GM12873 (cell line): ENCODE results near the gene GNPAT.

Source experiments
- TF ChIP-seq, protein P1 (sequence below): IDR thresholded peaks from 2 replicates; pipeline ENCODE4 v1.5.1; 2012; ENCODE audit warnings: low read depth, mild to moderate bottlenecking, moderate library complexity, low read length, control low read depth; ENCODE audit not compliant: insufficient read depth; ENCODE audit errors: missing control alignments

The GNPAT gene

DNA sequence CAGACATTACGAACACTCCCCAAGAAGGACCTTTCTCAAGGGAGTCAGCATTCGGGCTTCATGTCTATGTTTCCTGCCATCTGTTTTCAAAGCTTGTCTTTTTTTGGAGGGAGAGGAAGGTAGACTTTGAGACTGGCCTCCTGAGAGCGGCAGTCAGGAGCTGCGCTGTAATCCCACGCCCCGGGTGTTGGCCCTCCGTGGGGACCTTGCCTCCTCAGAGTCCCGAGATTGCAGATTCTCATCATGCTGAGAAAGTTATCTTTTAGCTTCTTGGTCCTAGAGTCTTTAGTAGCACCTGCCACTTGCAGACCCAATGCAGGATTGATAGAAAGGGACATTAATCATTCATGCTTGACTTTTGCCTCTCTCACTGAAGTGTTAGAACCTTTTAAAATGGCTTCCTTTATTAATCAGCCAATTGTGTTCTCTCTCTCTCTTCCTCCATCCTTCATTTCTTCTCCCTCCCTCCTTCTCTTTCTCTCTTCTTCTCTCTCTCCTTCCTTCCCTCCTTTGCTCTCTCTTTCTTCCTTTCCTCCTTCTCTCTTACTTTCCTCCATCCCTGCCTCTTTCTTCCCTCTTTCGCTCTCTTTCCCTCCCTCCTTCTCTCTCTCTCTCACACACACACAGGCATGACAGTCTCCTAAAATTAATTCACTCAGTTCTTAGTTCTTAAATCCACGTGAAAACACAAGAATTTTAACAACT, 25.2 kb upstream of the GNPAT start:
- TF ChIP-seq, protein P1, sequence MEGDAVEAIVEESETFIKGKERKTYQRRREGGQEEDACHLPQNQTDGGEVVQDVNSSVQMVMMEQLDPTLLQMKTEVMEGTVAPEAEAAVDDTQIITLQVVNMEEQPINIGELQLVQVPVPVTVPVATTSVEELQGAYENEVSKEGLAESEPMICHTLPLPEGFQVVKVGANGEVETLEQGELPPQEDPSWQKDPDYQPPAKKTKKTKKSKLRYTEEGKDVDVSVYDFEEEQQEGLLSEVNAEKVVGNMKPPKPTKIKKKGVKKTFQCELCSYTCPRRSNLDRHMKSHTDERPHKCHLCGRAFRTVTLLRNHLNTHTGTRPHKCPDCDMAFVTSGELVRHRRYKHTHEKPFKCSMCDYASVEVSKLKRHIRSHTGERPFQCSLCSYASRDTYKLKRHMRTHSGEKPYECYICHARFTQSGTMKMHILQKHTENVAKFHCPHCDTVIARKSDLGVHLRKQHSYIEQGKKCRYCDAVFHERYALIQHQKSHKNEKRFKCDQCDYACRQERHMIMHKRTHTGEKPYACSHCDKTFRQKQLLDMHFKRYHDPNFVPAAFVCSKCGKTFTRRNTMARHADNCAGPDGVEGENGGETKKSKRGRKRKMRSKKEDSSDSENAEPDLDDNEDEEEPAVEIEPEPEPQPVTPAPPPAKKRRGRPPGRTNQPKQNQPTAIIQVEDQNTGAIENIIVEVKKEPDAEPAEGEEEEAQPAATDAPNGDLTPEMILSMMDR = no peak

DNA sequence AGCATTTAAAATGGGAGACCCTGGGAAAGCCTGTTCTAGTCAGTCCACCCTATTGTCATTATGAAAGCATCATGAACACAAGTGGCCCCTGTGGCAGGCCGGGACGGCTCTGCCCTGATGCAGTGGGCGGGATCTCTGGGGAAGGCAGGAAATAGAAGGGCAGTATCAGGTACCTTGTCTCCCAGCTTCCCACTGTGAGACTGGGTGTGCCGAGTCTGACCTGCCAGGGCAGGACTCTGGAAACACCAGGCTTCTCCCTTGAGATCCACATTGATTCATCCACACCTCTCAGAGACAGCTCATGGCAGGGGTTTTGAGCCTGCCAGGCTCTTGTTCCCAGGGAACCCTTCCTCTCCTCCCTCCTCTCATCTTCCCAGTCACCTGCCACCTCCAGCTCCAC, 24.5 kb upstream of the GNPAT start:
- TF ChIP-seq, protein P1 = no peak

DNA sequence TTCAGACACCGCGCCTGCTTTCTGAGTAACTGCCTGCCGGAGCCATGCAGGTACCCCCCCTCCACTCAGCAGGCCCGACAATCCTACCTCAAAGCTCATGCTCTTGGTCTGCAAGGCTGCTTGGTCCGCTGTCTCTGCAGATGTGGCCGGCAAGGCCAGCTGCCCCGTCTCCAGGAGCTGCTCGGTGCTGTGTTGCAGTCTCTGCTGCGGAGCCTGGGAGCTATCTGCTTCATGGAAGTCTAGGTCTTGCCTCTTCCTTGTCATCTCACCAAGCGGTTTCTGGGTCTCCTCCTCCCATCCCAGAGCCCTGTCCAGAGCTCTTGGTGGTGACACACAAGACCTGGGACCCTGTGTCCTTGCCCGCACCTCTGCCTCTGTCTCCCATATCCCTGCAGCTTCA, 24.0 kb upstream of the GNPAT start:
- TF ChIP-seq, protein P1 = no peak

DNA sequence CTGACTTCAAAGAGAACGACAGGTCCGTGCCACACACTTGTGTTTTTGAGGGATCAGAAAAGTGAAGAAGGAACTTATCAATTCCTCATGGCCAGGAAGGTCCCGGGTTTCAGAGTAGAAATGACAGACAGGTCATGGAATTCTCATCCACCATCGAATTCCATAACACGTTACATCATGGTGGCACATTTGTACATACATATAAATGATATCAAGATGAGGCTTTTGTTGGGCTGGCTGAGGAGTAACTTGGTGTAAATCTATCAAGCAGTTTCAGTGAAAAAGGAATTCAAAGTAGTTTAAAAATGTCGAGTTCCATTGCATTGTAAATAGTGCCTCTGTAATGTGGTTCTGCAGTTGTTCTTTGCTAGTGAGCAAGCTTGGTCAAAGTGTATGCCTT, 22.9 kb upstream of the GNPAT start:
- TF ChIP-seq, protein P1 = no peak

DNA sequence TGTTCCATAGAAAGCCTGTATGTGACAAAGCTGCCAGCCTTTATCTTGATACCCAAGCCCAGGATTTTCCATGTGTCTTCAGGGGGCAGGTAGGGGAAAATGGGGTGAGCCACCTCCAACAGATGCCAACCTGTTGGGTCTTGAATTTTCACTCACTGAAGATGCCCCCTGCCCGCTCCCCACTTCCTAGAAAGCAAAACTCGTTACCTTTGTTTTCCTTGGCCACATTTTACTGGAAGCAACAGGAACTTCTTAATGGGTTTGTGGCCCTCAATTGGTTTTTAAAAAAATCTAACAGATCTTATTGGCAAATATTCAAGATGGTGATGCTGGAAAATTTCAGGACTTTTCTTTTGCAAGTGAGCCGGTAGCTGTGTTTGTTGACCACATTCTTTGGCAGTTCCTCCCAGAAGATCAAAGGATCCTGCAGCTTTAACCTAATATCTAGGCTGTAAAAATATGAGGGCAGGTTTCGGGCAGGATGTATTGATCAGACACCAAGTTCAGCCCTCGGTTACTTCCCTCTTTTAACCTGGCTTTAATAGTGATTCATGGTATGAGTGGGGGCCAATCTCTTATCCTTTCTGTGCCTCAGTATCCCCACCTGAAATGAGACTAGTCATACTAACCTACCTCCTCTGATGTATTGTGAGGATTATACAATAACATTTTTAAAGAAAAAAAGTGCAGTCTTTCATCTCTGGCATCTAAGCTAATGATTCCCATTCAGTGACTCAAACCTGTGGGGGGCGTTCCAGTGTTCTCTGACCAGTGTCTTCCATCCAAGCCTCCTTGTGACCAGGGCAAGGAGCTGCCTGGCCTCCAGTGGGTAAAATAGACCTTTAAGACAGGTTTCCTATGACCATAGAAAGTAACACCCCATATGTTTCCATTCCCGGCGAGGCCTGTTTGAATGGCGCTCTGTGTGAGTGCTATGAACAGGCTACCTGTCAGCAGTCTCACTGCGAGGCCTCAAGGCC, 21.3 kb upstream of the GNPAT start:
- TF ChIP-seq, protein P1 = no peak

DNA sequence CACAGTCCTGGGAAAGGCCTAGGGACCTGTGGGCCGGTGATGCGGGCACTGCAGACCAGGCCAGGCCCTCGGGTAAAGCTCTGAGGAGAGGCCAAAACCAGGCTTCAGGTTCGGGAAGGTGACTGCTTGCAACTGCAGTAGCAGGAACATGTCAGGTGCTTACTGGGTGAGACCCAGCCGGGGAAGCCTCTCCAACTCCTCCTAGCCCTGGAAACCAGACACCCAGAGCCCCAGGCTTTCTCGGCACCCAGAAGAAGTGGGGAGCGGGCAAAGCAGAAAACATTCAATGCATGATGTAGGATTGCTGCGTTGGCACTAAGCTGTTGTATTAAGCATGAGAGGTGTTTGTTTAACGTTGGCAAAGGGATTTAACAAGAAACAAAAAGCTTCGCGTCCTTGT, 20.2 kb upstream of the GNPAT start:
- TF ChIP-seq, protein P1 = no peak

DNA sequence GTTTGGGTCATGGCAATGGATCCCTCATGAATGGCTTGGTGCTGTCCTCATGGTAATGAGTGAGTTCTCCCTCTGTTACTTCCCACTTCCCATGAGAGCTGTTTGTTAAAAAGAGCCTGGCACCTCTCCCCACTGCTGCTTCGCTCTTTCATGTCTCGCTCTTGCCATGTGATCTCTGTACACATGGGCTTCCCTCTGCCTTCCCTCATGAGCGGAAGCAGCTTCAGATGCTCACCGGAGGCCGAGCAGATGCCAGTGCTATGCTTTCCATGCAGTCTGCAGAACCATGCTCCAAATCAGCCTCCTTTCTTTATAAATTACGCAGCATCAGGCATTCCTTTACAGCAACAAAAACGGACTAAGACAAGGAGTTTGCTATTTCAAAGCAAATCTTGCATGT, 14.9 kb upstream of the GNPAT start:
- TF ChIP-seq, protein P1 = no peak
